ENCODE measurements around the gene STXBP1. TPM values are rescaled to one million over a fixed set of nuclear protein-coding genes. Genes with fewer than 3 reads are reported as not detected.

STXBP1 gene
- total RNA-seq, result 10 to 100 TPM; 36.8 to 59.2 (median 49.4) TPM
- polyA plus RNA-seq, result 10 to 100 TPM; 14.4 to 16.5 TPM
- long read RNA-seq, donor 1, partial matches to known transcripts, result 2 of 10 reads
- long read RNA-seq, donor 1, other reads (novel, unspliced or antisense), result 1 of 10 reads
- long read RNA-seq, donor 2, partial matches to known transcripts, result 4 of 9 reads
- long read RNA-seq, donor 2, other reads (novel, unspliced or antisense), result 0 of 9 reads
- long read RNA-seq, donor 3, transcript STXBP1-212 (1 exons, 2,582 nt), result minor isoform, 5 of 28 reads
- long read RNA-seq, donor 3, transcript STXBP1-201 (19 exons, 3,765 nt), result major isoform, 13 of 28 reads
- long read RNA-seq, donor 3, partial matches to known transcripts, result 6 of 28 reads
- long read RNA-seq, donor 3, other reads (novel, unspliced or antisense), result 4 of 28 reads

GRCh38 chr9:127611899-127612790, at the start of gene STXBP1:
TSS of gene STXBP1 (plus strand) at chr9:127612277. CDS start at chr9:127612404, 127 bp downstream.
- WGBS, 2 donors, result 0 to 1% methylated on average over 79 to 102 of the region's 102 CpGs
- peaks cover 0 to 35% (median 0%) of the 10 kb centered on the region in 7 donors for H3K27me3 ChIP-seq
- peaks cover 0 to 52% (median 32%) of the 10 kb centered on the region in 9 donors for H3K4me1 ChIP-seq
- no peaks in the 10 kb centered on the region for H3K9me3 ChIP-seq
- intact Hi-C loops (cut with DNase I), result loop anchor here in 4 of 10 donors (1.0 to 10.0 kb wide), 3 partner anchors 21 to 105 kb away; partner anchors contain the start of genes PTRH1 (in 3 of the 4) and TTC16 (in 3 of the 4)
- DNase-seq (peak; percentile 88 to 93), ATAC-seq (peak; percentile 84 to 92 (median 88))
- peak in 4 of 9 donors; percentile 6 to 45 (median 30) for TF ChIP-seq CTCF (IDR thresholded peaks at IDR 0.05)
- peak within 1 kb of the TSS; percentile 86 to 98 (median 94) for H3K27ac ChIP-seq
- peak within 1 kb of the TSS; percentile 65 to 98 (median 88) for H3K4me3 ChIP-seq
- no peaks in the 10 kb centered on the region for H3K36me3 ChIP-seq

DNA sequence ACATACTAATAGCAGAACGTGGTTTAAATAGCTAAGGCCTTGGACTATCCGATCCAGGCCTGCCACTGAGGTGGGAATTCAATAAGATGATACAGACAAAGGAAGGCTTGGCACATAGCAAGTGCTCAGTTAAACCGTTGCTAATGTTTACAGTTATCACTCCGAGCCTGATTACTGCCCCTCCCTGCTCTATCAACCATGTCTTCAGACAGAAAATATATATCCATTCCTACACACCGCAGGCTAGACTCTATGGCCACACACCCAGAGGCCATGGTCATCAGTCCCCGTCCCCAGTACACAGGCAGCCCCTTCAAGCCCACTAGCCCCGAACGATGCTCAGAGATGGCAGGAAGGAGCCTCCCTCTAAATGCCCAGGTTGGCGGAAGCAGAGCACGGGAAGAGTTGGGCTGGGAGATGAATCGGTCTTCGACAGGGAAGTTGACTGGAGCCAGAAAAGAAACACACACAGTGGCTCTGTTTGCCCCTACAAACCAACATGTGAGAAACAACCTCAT, 49.7 kb upstream of the STXBP1 start:
- DNase-seq, result no peak
- peak overlapping the region in 1 of 10 donors; percentile 7 for H3K4me3 ChIP-seq
- intact Hi-C loops (cut with DNase I), result loop anchor here in 1 of 10 donors (5.0 kb wide), 1 partner anchor 40 kb away; no protein-coding TSS in a partner anchor

DNA sequence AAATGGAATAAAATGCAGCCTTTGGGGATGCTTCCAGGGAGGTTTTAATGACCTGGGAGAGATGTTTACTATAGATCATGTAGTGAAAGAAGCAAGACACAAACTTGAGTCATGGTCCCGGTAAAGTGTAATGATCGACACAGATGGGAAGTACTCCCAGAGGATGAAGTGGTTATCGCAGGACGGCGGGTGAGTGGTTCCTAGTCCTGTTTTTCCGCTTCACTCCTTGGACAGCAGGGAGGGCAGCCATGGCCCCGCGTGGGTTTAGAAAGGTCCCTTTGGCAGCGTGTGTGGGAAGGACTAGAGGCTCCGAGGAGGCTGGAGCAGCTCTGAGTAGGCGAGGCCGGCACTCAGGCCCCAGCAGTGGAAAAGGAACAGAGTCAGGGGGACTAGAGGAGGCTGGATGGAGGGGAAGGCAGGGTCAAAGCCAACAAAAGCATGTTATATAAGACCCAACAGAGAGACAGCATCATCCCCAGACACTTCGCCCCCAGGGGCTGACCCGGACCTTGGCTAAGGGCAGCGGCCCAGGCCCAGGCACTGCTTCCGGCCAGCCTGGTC, 49.2 kb upstream of the STXBP1 start:
- H3K4me3 ChIP-seq, result peak overlapping the region in 3 of 10 donors; percentile 7 to 18 (median 8)

More for the DNA sequence above, 49.7 kb upstream of the STXBP1 start:
- H3K27ac ChIP-seq, result peak overlapping the region; percentile 39 to 90 (median 82)
- 61 to 74% methylated on average over 12 of the region's 12 CpGs for WGBS, 2 donors
- H3K9me3 ChIP-seq, result no peaks in the 10 kb centered on the region
- TF ChIP-seq CTCF (IDR thresholded peaks at IDR 0.05), result no peak
- H3K27me3 ChIP-seq, result no peaks in the 10 kb centered on the region
- ATAC-seq, result peak in 1 of 8 donors; percentile 2
- peaks cover 31 to 93% (median 78%) of the 10 kb centered on the region in 9 donors for H3K4me1 ChIP-seq
- peaks cover 0 to 54% (median 0%) of the 10 kb centered on the region in 9 donors for H3K36me3 ChIP-seq

More for the DNA sequence above, 49.2 kb upstream of the STXBP1 start:
- Histone ChIP-seq H3K36me3 (peaks cover 0 to 54% (median 0%) of the 10 kb centered on the region in 9 donors), H3K27ac (peak overlapping the region; percentile 39 to 90 (median 82)), H3K4me1 (peaks cover 27 to 93% (median 78%) of the 10 kb centered on the region in 9 donors), H3K27me3 (peaks cover 0 to under 1% (median 0%) of the 10 kb centered on the region in 7 donors), H3K9me3 (no peaks in the 10 kb centered on the region)
- WGBS, 2 donors, result 41 to 53% methylated on average over 16 of the region's 16 CpGs
- peak in 1 of 9 donors; percentile 8 for TF ChIP-seq CTCF (IDR thresholded peaks at IDR 0.05)
- intact Hi-C loops (cut with DNase I), result loop anchor here in 1 of 10 donors (5.0 kb wide), 1 partner anchor 41 kb away; no protein-coding TSS in a partner anchor
- DNase-seq (no peak), ATAC-seq (peak in 6 of 8 donors; percentile 3 to 26 (median 19))

All from heart right ventricle (tissue), 16 donors.